Loucy (cell line): ENCODE results near the gene NDUFS4.

Experiments
- H2AFZ ChIP-seq: fragments of 200-600 bp; sonication (generic); 2 replicates; pipeline ENCODE4 v1.6.0; 2016; ENCODE audit warnings: antibody characterized with exemption, mild to moderate bottlenecking, low read length, moderate library complexity
- H3F3A ChIP-seq: fragments of 200-600 bp; 2 replicates; pipeline ENCODE4 v1.6.0; 2016; ENCODE audit warnings: antibody characterized with exemption, low read depth, mild to moderate bottlenecking
- H3K27me3 ChIP-seq: fragments of 200-600 bp; sonication (generic); 2 replicates; pipeline ENCODE4 v1.6.1; 2014; ENCODE audit warnings: low read length, mild to moderate bottlenecking; ENCODE audit not compliant: insufficient read depth, poor library complexity, severe bottlenecking
- H3K36me3 ChIP-seq: fragments of 200-600 bp; sonication (generic); 2 replicates; pipeline ENCODE4 v1.6.1; 2016; ENCODE audit warnings: low read length; ENCODE audit not compliant: insufficient read depth
- H3K4me1 ChIP-seq: fragments of 200-600 bp; sonication (generic); 2 replicates; pipeline ENCODE4 v1.5.1; 2014; ENCODE audit warnings: low read length, mild to moderate bottlenecking; ENCODE audit not compliant: insufficient read depth, poor library complexity, severe bottlenecking
- H3K4me2 ChIP-seq: fragments of 200-600 bp; sonication (generic); 2 replicates; pipeline ENCODE4 v1.6.0; 2014; ENCODE audit warnings: antibody characterized with exemption, low read length, low read depth, mild to moderate bottlenecking; ENCODE audit not compliant: poor library complexity, severe bottlenecking
- H3K4me3 ChIP-seq: fragments of 200-600 bp; sonication (generic); 2 replicates; pipeline ENCODE4 v1.5.1; 2014; ENCODE audit warnings: low read length, mild to moderate bottlenecking, mixed read lengths; ENCODE audit not compliant: poor library complexity, severe bottlenecking
- H3K79me2 ChIP-seq: fragments of 200-600 bp; sonication (generic); 2 replicates; pipeline ENCODE4 v1.6.1; 2014; ENCODE audit warnings: low read length; ENCODE audit not compliant: insufficient read depth
- H3K9ac ChIP-seq: fragments of 200-600 bp; sonication (generic); 2 replicates; pipeline ENCODE4 v1.6.0; 2014; ENCODE audit warnings: mild to moderate bottlenecking, low read depth, low read length, moderate library complexity; ENCODE audit not compliant: poor library complexity, severe bottlenecking
- H3K9me2 ChIP-seq: fragments of 200-600 bp; sonication (generic); replicated peaks from 2 replicates; pipeline ENCODE4 v1.6.1; 2016; ENCODE audit warnings: low read depth, low read length, mixed read lengths
- H3K9me3 ChIP-seq: fragments of 200-600 bp; sonication (generic); 2 replicates; pipeline ENCODE4 v1.6.1; 2014; ENCODE audit warnings: mild to moderate bottlenecking, antibody characterized with exemption, low read length, low read depth; ENCODE audit not compliant: insufficient read depth
- H4K20me1 ChIP-seq: fragments of 200-600 bp; sonication (generic); 2 replicates; pipeline ENCODE4 v1.6.0; 2014; ENCODE audit warnings: antibody characterized with exemption, low read length, mild to moderate bottlenecking; ENCODE audit not compliant: insufficient read depth, poor library complexity, severe bottlenecking
- CTCF ChIP-seq: fragments of 200-600 bp; sonication (generic); conservative IDR thresholded peaks from 2 replicates; pipeline ENCODE4 v1.5.1; 2014; ENCODE audit warnings: mild to moderate bottlenecking, antibody characterized with exemption, low read length
- EZH2phosphoT487 ChIP-seq: fragments of 200-600 bp; IDR thresholded peaks from 2 replicates; pipeline ENCODE4 v1.6.1; 2018; ENCODE audit warnings: antibody characterized with exemption, mild to moderate bottlenecking, moderate library complexity, borderline replicate concordance

NDUFS4 gene

GRCh38 chr5:53554444-53554843 is 6.0 kb upstream of the NDUFS4 start:
- no peaks in the 10 kb centered on the region for H3K4me1 ChIP-seq
- H3K4me3 ChIP-seq = no peak overlapping the region
- H3K4me2 ChIP-seq = no peak overlapping the region
- H2AFZ ChIP-seq = no peak overlapping the region
- no peaks in the 10 kb centered on the region for H3F3A ChIP-seq
- no peaks in the 10 kb centered on the region for H4K20me1 ChIP-seq
- no peak overlapping the region for H3K9ac ChIP-seq
- no peaks in the 10 kb centered on the region for H3K79me2 ChIP-seq
- peaks cover 6% of the 10 kb centered on the region; the same call in 1 of the 2 replicates for H3K9me3 ChIP-seq
- no peaks in the 10 kb centered on the region for H3K27me3 ChIP-seq
- TF ChIP-seq EZH2phosphoT487 = no peak
- TF ChIP-seq CTCF = no peak
- no peaks in the 10 kb centered on the region for H3K36me3 ChIP-seq
- no peaks in the 10 kb centered on the region for H3K9me2 ChIP-seq

- no peak for TF ChIP-seq CTCF
- no peak for TF ChIP-seq EZH2phosphoT487
- Histone ChIP-seq H3K79me2 (no peaks in the 10 kb centered on the region), H3K9ac (no peak overlapping the region), H3K4me3 (no peak overlapping the region), H4K20me1 (no peaks in the 10 kb centered on the region), H3K36me3 (no peaks in the 10 kb centered on the region), H3K4me1 (no peaks in the 10 kb centered on the region), H3K9me3 (peaks cover 6% of the 10 kb centered on the region; the same call in 1 of the 2 replicates), H3K27me3 (no peaks in the 10 kb centered on the region), H3K9me2 (no peaks in the 10 kb centered on the region), H3K4me2 (no peak overlapping the region), H3F3A (no peaks in the 10 kb centered on the region), H2AFZ (no peak overlapping the region)
Measured at GRCh38 chr5:53555160-53555559, 5.3 kb upstream of the NDUFS4 start.

- Histone ChIP-seq H3K36me3 (no peaks in the 10 kb centered on the region), H3F3A (no peaks in the 10 kb centered on the region), H2AFZ (no peak overlapping the region)
Measured at GRCh38 chr5:53556001-53556400, 4.4 kb upstream of the NDUFS4 start.

More at GRCh38 chr5:53556001-53556400, 4.4 kb upstream of the NDUFS4 start:
- Histone ChIP-seq H3K9me3 (peaks cover 6% of the 10 kb centered on the region; the same call in 1 of the 2 replicates), H3K27me3 (no peaks in the 10 kb centered on the region), H3K9me2 (no peaks in the 10 kb centered on the region), H3K79me2 (peaks cover 5% of the 10 kb centered on the region), H3K4me2 (no peak overlapping the region), H4K20me1 (peaks cover under 1% of the 10 kb centered on the region), H3K4me3 (no peak overlapping the region), H3K4me1 (no peaks in the 10 kb centered on the region), H3K9ac (no peak overlapping the region)
- TF ChIP-seq EZH2phosphoT487 = no peak
- no peak for TF ChIP-seq CTCF
